ENCODE results near the gene WDFY4.

The WDFY4 gene

DNA sequence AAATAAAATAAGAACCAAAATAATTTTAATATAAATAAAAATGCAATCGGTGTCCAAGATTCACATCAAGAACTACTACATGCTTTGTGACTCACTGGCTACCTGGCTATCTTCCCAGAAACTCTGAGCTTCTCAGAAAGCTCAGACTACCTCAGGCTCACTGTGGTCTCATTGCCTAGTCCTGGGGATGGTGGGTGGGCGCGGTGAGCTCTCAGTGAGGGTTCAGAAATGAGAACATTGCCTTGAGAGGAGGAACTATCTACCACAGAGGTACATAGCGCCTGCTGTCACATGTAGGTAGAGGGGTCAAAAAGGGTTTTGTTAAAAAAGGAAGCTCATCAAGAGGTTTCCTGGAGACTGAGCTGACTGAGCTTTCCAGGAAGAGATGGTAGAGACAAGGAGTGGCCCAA is 108.0 kb downstream of the WDFY4 start:
- no peak for DNase-seq (ENCODE audit: low read depth, low spot score)

DNA sequence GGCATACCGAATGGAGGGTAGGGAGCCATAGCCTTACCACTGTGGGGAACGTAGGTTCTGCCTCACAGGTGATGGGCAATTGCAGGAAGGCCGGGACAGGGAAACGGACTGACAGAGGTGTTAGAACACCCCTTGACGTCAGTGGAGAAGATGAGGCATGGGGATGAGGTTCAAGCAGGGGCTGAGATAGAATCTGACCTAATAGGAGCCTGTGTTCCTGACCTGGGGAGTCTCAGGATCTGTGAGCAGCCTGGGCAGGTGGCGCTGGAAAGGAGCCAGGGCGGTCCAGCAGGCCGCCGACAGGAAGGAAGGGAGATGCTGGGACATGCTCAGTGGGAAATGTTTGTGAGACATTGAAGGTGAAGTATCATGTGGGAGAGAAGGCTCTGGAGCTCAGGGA is 109.4 kb downstream of the WDFY4 start:
- no peak for DNase-seq (ENCODE audit: low read depth, low spot score)

- no peak for DNase-seq (ENCODE audit: low read depth, low spot score)
Measured at GRCh38 chr10:48796713-48797245, 112.1 kb downstream of the WDFY4 start.

- no peak for DNase-seq (ENCODE audit: low read depth, low spot score)
Measured at GRCh38 chr10:48797830-48798229, 113.2 kb downstream of the WDFY4 start.

DNA sequence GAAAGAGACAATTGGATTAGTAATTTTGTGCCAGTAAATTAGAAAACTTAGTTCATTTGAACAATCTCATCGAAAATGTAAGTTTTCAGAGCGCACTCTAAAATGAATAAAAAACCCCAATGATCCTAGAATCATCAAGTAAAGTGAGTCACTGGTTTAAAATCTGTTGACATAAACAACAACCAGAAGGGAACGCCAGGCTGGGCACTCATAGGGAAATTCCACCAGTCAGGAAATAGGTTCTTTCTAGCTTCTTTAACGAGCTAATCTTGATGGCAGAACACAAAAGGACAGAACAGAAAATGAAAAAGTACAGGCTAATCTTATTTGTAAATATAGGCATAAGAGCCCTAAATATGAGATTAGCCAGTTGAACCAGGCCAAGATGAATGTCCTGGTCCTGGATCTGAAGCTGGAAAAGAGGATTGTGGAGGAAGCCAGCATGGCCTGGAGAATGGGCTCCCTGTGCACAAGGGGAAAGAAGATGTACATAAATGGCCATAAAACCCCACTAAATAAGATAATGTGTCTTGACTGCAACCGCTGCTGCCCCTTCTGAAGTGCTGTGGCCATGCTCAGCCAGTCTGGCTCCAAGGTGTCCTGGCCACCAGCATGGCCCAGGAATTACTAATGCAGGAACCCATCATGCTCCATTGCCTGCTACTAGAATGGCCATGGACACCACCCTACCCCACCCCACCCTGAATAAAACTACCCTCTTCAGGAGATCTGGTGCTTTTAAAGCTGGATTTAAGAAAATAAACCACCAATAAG is 114.0 kb downstream of the WDFY4 start:
- no peak for DNase-seq (ENCODE audit: low read depth, low spot score)

DNA sequence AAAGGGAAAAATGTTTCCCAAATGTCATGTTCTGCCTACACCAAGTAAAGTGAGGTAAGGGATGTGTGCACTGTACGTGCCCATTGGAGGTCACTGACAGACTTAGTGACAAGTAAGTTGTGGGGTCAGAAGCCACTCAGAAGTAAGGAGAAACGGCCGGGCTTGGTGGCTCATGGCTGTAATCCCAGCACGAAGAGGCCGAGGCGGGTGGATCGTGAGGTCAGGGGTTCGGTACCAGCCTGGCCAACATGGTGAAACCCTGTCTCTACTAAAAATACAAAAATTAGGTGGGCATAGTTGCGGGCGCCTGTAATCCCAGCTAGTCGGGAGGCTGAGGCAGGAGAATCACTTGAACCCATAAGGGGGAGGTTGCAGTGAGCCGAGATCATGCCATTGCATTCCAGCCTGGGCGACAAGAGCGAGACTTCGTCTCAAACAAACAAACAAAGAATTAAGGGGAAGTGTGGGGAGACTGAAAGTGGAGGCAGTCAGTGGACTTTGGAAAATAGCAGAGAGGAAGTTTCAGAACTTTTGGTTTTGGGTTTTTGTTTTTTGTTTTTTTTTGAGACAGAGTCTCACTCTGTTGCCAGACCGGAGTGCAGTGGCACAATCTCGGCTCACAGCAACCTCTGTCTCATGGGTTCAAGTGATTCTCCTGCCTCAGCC is 114.8 kb downstream of the WDFY4 start:
- no peak for DNase-seq (ENCODE audit: low read depth, low spot score)

GRCh38 chr10:48800007-48800675 is 115.5 kb downstream of the WDFY4 start:
- DNase-seq (ENCODE audit: low read depth, low spot score) = no peak

- no peak for DNase-seq (ENCODE audit: low read depth, low spot score)
Measured at GRCh38 chr10:48801001-48801421, 116.3 kb downstream of the WDFY4 start.

GRCh38 chr10:48802611-48803071 is 118.0 kb downstream of the WDFY4 start:
- DNase-seq (ENCODE audit: low read depth, low spot score) = no peak

- no peak for DNase-seq (ENCODE audit: low read depth, low spot score)
Measured at GRCh38 chr10:48803801-48804584, 119.3 kb downstream of the WDFY4 start.

DNA sequence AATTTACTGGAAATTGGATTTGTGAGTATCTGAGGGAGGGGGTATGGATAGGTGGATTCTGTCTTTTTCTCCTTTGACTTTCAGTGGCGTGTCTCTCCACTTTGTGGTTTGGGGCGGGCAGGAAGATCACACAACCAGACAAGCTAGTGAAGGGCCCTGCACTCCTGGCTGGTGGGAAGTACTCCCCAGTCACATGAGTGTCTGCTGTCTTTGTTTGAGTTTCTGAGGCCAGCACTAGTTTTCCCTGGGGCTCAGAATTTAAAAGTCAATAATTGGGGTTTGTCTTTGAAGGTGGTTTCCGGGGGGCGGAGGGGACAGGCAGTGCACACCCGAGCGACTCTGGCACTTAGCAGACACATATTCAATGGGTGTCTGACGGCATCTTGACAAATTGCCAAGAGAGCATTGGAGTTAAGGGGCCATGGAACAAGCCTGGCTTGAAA is 120.1 kb downstream of the WDFY4 start:
- DNase-seq (ENCODE audit: low read depth, low spot score) = no peak

- no peak for DNase-seq (ENCODE audit: low read depth, low spot score)
Measured at GRCh38 chr10:48805411-48805810, 120.7 kb downstream of the WDFY4 start.

- no peak for DNase-seq (ENCODE audit: low read depth, low spot score)
Measured at GRCh38 chr10:48805848-48806247, 121.2 kb downstream of the WDFY4 start.

- no peak for DNase-seq (ENCODE audit: low read depth, low spot score)
Measured at GRCh38 chr10:48806342-48806741, 121.7 kb downstream of the WDFY4 start.

GRCh38 chr10:48807791-48808470 is 123.3 kb downstream of the WDFY4 start:
- no peak for DNase-seq (ENCODE audit: low read depth, low spot score)

DNA sequence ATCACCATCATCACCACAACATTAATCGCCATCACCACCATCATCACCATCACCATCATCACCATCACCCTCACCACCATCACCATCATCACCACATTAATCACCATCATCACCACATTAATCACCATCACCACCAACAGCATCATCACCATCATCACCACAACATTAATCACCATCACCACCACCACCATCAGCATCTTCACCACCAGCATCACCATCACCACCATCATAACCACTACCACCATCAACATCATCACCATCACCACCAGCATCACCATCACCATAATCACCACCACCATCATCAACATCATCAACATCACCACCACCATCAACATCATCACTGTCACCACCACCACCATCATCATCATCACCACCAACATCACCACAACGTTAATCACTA is 124.6 kb downstream of the WDFY4 start:
- no peak for DNase-seq (ENCODE audit: low read depth, low spot score)

- no peak for DNase-seq (ENCODE audit: low read depth, low spot score)
Measured at GRCh38 chr10:48811461-48811860, 126.8 kb downstream of the WDFY4 start.

DNA sequence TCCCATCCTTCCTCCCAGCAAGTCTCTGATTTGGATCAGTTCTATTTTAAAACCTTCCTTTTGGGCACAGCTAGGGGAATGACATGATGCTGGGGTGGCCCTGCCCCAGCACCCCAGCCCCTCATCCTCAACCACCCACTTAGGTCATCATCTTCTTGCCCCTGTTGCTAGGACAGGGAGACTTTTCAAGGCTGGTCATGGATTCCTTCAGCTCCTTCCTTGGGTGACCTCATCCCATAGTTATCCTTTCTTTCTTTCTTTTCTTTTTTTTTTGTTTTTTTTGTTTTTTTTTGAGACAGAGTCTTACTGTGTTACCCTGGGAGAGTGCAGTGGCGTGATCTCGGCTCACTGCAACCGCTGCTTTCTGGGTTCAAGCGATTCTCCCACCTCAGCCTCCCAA is 127.2 kb downstream of the WDFY4 start:
- no peak for DNase-seq (ENCODE audit: low read depth, low spot score)

DNA sequence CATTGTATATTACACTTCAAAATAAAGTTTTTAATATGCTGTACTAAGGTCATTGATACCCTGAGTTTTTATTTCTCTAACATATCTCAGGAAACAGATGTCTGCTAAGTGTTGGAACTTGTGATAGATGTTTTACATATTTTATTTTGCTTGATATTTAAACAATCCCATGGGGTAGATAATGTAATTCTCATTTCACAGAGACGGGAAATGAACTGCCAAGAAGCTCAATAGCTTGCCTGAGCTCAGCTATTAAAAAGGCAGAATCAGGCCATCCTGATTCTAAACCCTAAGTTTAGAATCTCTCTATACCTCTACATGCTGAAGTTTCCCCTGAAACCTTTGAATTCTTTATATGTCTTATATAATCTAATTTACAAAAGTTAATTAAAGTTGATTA is 128.6 kb downstream of the WDFY4 start:
- no peak for DNase-seq (ENCODE audit: low read depth, low spot score)

GRCh38 chr10:48813825-48814224 is 129.2 kb downstream of the WDFY4 start:
- DNase-seq (ENCODE audit: low read depth, low spot score) = no peak

DNA sequence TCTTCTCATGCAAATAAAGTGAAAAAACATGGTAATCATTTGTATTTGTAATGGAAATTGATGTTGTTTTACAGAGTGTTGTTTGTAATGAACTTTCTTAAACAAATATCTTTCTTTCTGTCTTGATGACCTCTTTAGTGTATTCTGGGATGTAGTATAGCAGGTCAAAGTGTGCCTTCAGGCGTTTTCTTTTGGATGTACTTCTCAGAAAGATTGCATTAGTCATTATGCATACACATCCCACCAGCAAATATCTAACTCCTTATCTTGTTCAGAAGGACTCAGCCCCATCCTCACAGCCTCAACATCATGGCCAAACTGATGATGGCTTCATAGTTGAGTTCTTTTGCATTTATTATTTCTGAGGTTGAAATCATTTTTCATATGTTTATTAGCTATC is 130.3 kb downstream of the WDFY4 start:
- no peak for DNase-seq (ENCODE audit: low read depth, low spot score)

Measured in iPS DF 19.7 (cell line).